ENCODE measurements around the gene LY6G6C.

- no peak for TF ChIP-seq CTCF (IDR thresholded peaks at IDR 0.05; ENCODE audit: insufficient read depth, low read depth, low read length)
- no peak for TF ChIP-seq EZH2 (IDR thresholded peaks at IDR 0.05; ENCODE audit: insufficient read depth, low read length)
These were observed 10.5 kb upstream of the LY6G6C start for GRCh38 chr6:31732029-31732428.

All from astrocyte (in vitro differentiated cells and primary cell).